ENCODE results near the gene SFT2D2.
"Not testable (repeated sequence)": the region's sequence is repeated elsewhere in the genome, so short reads cannot be mapped to it uniquely, and the experiment has no call there.

SFT2D2 gene

DNA sequence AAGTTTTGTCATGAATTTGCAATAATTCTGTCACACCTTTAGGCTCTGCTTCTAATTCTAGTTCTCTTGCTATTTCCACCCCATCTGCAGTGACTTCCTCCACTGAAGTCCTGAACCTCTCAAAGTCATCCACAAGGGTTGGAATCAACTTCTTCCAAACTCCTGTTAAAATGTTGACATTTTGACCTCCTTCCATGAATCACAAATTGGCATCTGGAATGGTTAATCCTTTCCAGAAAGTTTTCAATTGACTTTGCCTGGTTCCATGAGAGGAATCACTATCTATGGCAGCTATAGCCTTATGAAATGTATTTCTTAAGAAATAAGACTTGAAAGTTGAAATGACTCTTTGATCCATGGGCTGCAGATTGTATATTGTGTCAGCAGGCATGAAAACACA, 19.7 kb upstream of the SFT2D2 start:
- no peak overlapping the region for H3K4me3 ChIP-seq (ENCODE audit: low read depth, low read length)
- DNase-seq (ENCODE audit: low read depth) = no peak
- TF ChIP-seq MYC (IDR thresholded peaks at IDR 0.05; ENCODE audit: low read depth, low read length) (no peak), POLR2A (IDR thresholded peaks at IDR 0.05; ENCODE audit: extremely low read depth, insufficient read length) (no peak)
- TF ChIP-seq, protein P1, sequence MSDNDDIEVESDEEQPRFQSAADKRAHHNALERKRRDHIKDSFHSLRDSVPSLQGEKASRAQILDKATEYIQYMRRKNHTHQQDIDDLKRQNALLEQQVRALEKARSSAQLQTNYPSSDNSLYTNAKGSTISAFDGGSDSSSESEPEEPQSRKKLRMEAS (IDR thresholded peaks at IDR 0.05; ENCODE audit: low read depth, low read length) = no peak
- TF ChIP-seq, protein P2, sequence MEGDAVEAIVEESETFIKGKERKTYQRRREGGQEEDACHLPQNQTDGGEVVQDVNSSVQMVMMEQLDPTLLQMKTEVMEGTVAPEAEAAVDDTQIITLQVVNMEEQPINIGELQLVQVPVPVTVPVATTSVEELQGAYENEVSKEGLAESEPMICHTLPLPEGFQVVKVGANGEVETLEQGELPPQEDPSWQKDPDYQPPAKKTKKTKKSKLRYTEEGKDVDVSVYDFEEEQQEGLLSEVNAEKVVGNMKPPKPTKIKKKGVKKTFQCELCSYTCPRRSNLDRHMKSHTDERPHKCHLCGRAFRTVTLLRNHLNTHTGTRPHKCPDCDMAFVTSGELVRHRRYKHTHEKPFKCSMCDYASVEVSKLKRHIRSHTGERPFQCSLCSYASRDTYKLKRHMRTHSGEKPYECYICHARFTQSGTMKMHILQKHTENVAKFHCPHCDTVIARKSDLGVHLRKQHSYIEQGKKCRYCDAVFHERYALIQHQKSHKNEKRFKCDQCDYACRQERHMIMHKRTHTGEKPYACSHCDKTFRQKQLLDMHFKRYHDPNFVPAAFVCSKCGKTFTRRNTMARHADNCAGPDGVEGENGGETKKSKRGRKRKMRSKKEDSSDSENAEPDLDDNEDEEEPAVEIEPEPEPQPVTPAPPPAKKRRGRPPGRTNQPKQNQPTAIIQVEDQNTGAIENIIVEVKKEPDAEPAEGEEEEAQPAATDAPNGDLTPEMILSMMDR (IDR thresholded peaks at IDR 0.05; ENCODE audit: low read depth, low read length) = no peak

DNA sequence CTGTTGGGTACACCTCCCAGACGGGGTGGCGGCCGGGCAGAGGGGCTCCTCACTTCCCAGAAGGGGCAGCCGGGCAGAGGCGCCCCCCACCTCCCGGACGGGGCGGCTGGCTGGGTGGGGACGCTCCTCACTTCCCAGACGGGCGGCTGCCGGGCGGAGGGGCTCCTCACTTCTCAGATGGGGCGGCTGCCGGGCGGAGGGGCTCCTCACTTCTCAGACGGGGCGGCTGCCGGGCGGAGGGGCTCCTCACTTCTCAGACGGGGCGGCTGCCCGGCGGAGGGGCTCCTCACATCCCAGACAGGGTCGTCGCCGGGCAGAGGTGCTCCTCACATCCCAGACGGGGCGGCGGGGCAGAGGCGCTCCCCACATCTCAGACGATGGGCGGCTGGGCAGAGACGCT, 18.1 kb upstream of the SFT2D2 start:
- not testable (repeated sequence) for H3K4me3 ChIP-seq (ENCODE audit: low read depth, low read length); DNase-seq (ENCODE audit: low read depth)

DNA sequence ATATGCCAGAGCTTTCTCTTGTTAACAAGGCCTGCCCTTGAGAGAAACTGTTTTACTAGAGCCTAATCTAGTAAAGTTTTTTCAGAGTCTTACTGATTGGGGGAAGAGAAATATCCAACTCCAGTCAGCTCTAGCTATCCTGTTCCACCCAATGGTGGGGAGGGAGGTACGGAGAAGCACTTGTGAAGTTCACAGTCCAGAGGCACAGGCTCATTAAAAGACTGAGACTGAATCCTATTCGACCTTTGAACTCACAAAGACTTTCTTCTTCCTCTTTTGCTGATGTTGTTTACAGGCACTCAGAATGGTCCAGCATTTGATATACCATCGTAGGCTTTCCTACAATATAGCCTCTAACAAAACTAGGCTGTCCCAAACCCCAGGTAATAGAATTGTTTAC, 15.5 kb upstream of the SFT2D2 start:
- no peak overlapping the region for H3K4me3 ChIP-seq (ENCODE audit: low read depth, low read length)
- no peak for TF ChIP-seq MYC (IDR thresholded peaks at IDR 0.05; ENCODE audit: low read depth, low read length)
- TF ChIP-seq, protein P1 (IDR thresholded peaks at IDR 0.05; ENCODE audit: low read depth, low read length) = no peak
- TF ChIP-seq, protein P2 (IDR thresholded peaks at IDR 0.05; ENCODE audit: low read depth, low read length) = no peak
- TF ChIP-seq POLR2A (IDR thresholded peaks at IDR 0.05; ENCODE audit: extremely low read depth, insufficient read length) = no peak
- no peak for DNase-seq (ENCODE audit: low read depth)

DNA sequence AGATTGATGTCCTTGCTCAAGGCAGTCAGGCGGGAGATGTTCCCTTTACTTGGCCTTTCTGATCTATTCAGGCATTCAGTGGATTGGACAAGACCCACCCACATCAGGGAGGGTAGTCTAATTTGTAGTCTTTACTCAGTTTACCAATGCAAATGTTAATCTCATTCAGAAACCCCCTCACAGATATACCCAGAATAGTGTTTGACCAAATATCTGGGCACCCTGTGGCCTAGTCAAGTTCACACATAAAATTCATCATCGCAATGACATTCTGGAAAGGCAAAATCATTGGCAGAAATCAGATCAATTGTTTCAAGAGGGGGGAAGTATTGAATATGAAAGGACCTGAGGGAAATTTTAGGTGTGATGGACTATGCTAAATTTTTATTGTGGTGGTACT, 12.5 kb upstream of the SFT2D2 start:
- TF ChIP-seq, protein P2 (IDR thresholded peaks at IDR 0.05; ENCODE audit: low read depth, low read length) = no peak
- TF ChIP-seq MYC (IDR thresholded peaks at IDR 0.05; ENCODE audit: low read depth, low read length) (no peak), POLR2A (IDR thresholded peaks at IDR 0.05; ENCODE audit: extremely low read depth, insufficient read length) (no peak)
- TF ChIP-seq, protein P1 (IDR thresholded peaks at IDR 0.05; ENCODE audit: low read depth, low read length) = no peak
- no peak for DNase-seq (ENCODE audit: low read depth)
- no peak overlapping the region for H3K4me3 ChIP-seq (ENCODE audit: low read depth, low read length)

DNA sequence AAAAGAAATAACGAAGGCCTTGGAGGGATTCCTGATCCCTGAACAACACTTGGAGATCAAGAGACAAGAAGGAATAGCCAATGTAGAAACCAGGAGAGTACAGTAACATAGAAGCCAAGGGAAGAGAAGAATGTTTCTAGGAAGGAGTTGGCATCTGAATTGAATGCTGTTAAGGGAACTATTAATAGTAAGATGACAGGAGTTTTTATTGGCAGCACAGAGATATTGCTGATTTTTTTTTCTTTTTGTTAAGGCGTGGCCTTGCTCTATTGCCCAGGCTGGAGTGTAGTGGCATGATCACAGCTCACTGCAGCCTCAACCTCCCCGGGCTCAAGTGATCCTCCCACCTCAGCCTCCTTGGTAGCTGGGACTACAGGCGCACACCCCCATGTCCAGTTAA, 9.6 kb upstream of the SFT2D2 start:
- TF ChIP-seq, protein P1 (IDR thresholded peaks at IDR 0.05; ENCODE audit: low read depth, low read length) = no peak
- no peak for TF ChIP-seq POLR2A (IDR thresholded peaks at IDR 0.05; ENCODE audit: extremely low read depth, insufficient read length)
- TF ChIP-seq MYC (IDR thresholded peaks at IDR 0.05; ENCODE audit: low read depth, low read length) = no peak
- TF ChIP-seq, protein P2 (IDR thresholded peaks at IDR 0.05; ENCODE audit: low read depth, low read length) = no peak
- DNase-seq (ENCODE audit: low read depth) = no peak
- no peak overlapping the region for H3K4me3 ChIP-seq (ENCODE audit: low read depth, low read length)

DNA sequence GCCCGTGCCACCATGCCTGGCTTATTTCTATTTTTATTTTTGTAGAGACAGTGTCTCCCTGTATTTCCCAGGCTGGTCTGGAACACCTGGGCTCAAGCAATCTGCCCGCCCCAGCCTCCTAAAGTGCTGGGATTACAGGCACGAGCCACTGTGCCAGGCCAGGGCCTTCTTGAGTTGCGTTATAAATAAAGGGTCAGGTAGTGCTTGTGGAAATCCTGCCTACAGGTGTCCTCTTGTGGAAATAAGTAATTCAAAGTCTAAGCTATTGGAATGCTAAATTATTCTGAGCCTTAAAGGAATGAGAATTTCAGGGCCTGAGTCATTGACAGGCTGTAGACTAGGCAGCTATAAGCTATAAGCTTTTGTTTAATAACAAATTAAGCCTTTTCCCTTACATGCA, 8.1 kb upstream of the SFT2D2 start:
- no peak for TF ChIP-seq MYC (IDR thresholded peaks at IDR 0.05; ENCODE audit: low read depth, low read length)
- TF ChIP-seq, protein P2 (IDR thresholded peaks at IDR 0.05; ENCODE audit: low read depth, low read length) = no peak
- TF ChIP-seq POLR2A (IDR thresholded peaks at IDR 0.05; ENCODE audit: extremely low read depth, insufficient read length) = no peak
- TF ChIP-seq, protein P1 (IDR thresholded peaks at IDR 0.05; ENCODE audit: low read depth, low read length) = no peak
- no peak overlapping the region for H3K4me3 ChIP-seq (ENCODE audit: low read depth, low read length)
- DNase-seq (ENCODE audit: low read depth) = no peak

Data from NB4 (cell line).